H1 (cell line): ENCODE measurements around the gene TADA3. TPM values are rescaled to one million over a fixed set of nuclear protein-coding genes. Genes with fewer than 3 reads are reported as not detected.

Source experiments
- CTCF ChIA-PET: fragments of 300-600 bp; sonication (Branson Sonifier 250); formaldehyde crosslinking; loops from one replicate; lab custom pipeline; 2021; ENCODE audit not compliant: partially characterized antibody; lab: Charles Lee
- POLR2A ChIA-PET: fragments of 300-600 bp; sonication (Branson Sonifier 250); formaldehyde crosslinking; loops from one replicate; lab custom pipeline; 2021; ENCODE audit warnings: inconsistent platforms; ENCODE audit not compliant: partially characterized antibody; lab: Charles Lee
- DNase-seq, 2 experiments: peaks; one replicate each; pipeline versions ENCODE4 v3.0.0 to v3.0.0-alpha.2; 2010 to 2022; ENCODE audit warnings: low spot score in 2 of 2, low read depth in 1 of 2, mixed read lengths in 1 of 2
- FAIRE-seq: peaks from 2 replicates; lab custom pipeline; 2011; peaks lifted over from hg19 to GRCh38; lab: Jason Lieb, UNC
- H2AFZ ChIP-seq: 2 replicates; pipeline ENCODE4 v1.8.1; 2012; ENCODE audit warnings: low read length, inconsistent platforms
- H2AK5ac ChIP-seq: 2 replicates; pipeline ENCODE4 v1.6.1; 2013; ENCODE audit warnings: low read depth, low read length
- H2BK120ac ChIP-seq: replicated peaks from 2 replicates; pipeline ENCODE3; 2013; ENCODE audit warnings: low read depth, low read length, inconsistent platforms
- H2BK12ac ChIP-seq: 2 replicates; pipeline ENCODE4 v1.6.1; 2013; ENCODE audit warnings: low read depth, low read length
- H2BK15ac ChIP-seq: 2 replicates; pipeline ENCODE4 v1.6.1; 2013; ENCODE audit warnings: low read length
- H2BK20ac ChIP-seq: 2 replicates; pipeline ENCODE4 v1.6.1; 2013; ENCODE audit warnings: low read length
- H2BK5ac ChIP-seq: 2 replicates; pipeline ENCODE4 v1.6.1; 2013; ENCODE audit warnings: low read depth, low read length
- H3K14ac ChIP-seq: 2 replicates; pipeline ENCODE4 v1.6.1; 2013; ENCODE audit warnings: inconsistent platforms; ENCODE audit not compliant: insufficient read length
- H3K18ac ChIP-seq: 2 replicates; pipeline ENCODE4 v1.6.1; 2013; ENCODE audit warnings: low read length; ENCODE audit errors: extremely low read depth
- H3K23ac ChIP-seq: 2 replicates; pipeline ENCODE4 v1.6.1; 2013; ENCODE audit warnings: inconsistent platforms; ENCODE audit not compliant: insufficient read length
- H3K23me2 ChIP-seq: 2 replicates; pipeline ENCODE4 v1.6.1; 2013; ENCODE audit warnings: low read depth, low read length
- H3K27ac ChIP-seq: 2 replicates; pipeline ENCODE4 v1.6.1; 2011; ENCODE audit warnings: low read depth, low read length, inconsistent platforms
- H3K27me3 ChIP-seq, 4 experiments: replicated peaks in 1 of 4; 1 replicate in 1 of 4; 2 replicates in 3 of 4; pipeline versions ENCODE4 v1.6.1 to v1.8.1; 2011 to 2013; ENCODE audit warnings: low read length in 3 of 4, mild to moderate bottlenecking in 3 of 4, inconsistent platforms in 2 of 4, mixed read lengths in 2 of 4, moderate library complexity in 1 of 4; ENCODE audit not compliant: control insufficient read depth in 3 of 4, insufficient read depth in 3 of 4; ENCODE audit errors: extremely low read depth in 1 of 4
- H3K36me3 ChIP-seq, 4 experiments: 2 replicates each; pipeline versions ENCODE4 v1.6.1 to v1.8.1; 2011 to 2013; ENCODE audit warnings: mild to moderate bottlenecking in 4 of 4, low read length in 3 of 4, moderate library complexity in 2 of 4, control low read depth in 1 of 4, inconsistent platforms in 1 of 4; ENCODE audit not compliant: insufficient read depth in 4 of 4, control insufficient read depth in 2 of 4
- H3K4ac ChIP-seq: replicated peaks from 2 replicates; pipeline ENCODE3; 2013; ENCODE audit warnings: low read length, low read depth, mixed read lengths, inconsistent platforms; ENCODE audit not compliant: insufficient read length
- H3K4me1 ChIP-seq, 4 experiments: replicated peaks in 1 of 4; 1 replicate in 1 of 4; 2 replicates in 3 of 4; pipeline versions ENCODE4 v1.6.1 to v1.8.1; 2011 to 2013; ENCODE audit warnings: low read length in 3 of 4, inconsistent platforms in 2 of 4, mixed read lengths in 1 of 4; ENCODE audit not compliant: insufficient read depth in 4 of 4, control insufficient read depth in 3 of 4
- H3K4me2 ChIP-seq, 2 experiments: 2 replicates each; pipeline versions ENCODE4 v1.6.1 to v1.8.1; 2011 to 2013; ENCODE audit warnings: low read depth in 2 of 2, low read length in 2 of 2, control low read depth in 1 of 2, inconsistent platforms in 1 of 2, mild to moderate bottlenecking in 1 of 2; ENCODE audit not compliant: insufficient read depth in 1 of 2
- H3K4me3 ChIP-seq, 4 experiments: fragments of 200-600, 300-600 bp in 1 of 4; sonication (generic), shearing (Covaris generic), sonication (Bioruptor Twin) in 1 of 4; 2 replicates each; pipeline versions ENCODE4 v1.5.1 to v1.8.1; 2011 to 2016; ENCODE audit warnings: low read length in 4 of 4, low read depth in 3 of 4, control low read depth in 2 of 4, inconsistent platforms in 2 of 4, mild to moderate bottlenecking in 2 of 4, mixed read lengths in 1 of 4, moderate library complexity in 1 of 4; ENCODE audit not compliant: insufficient read depth in 2 of 4; ENCODE audit errors: extremely low read depth in 1 of 4
- H3K56ac ChIP-seq: replicated peaks from 2 replicates; pipeline ENCODE3; 2013; ENCODE audit warnings: low read depth, mild to moderate bottlenecking, mixed read lengths, low read length, inconsistent platforms; ENCODE audit not compliant: insufficient read length
- H3K79me1 ChIP-seq: 2 replicates; pipeline ENCODE4 v1.6.1; 2013; ENCODE audit warnings: low read depth, low read length, control low read depth
- H3K79me2 ChIP-seq, 2 experiments: 2 replicates each; pipeline versions ENCODE4 v1.6.1 to v1.8.1; 2012 to 2013; ENCODE audit warnings: low read length in 2 of 2, mild to moderate bottlenecking in 2 of 2, inconsistent platforms in 1 of 2; ENCODE audit not compliant: insufficient read depth in 2 of 2, control insufficient read depth in 1 of 2
- H3K9ac ChIP-seq, 4 experiments: replicated peaks in 1 of 4; 1 replicate in 1 of 4; 2 replicates in 3 of 4; pipeline versions ENCODE4 v1.6.1 to v1.8.1; 2011 to 2013; ENCODE audit warnings: low read depth in 3 of 4, low read length in 3 of 4, control low read depth in 2 of 4, mild to moderate bottlenecking in 2 of 4, moderate library complexity in 2 of 4, inconsistent platforms in 1 of 4; ENCODE audit errors: extremely low read depth in 1 of 4
- H3K9me3 ChIP-seq, 2 experiments: 2 replicates each; pipeline versions ENCODE4 v1.6.1 to v1.8.1; 2012 to 2013; ENCODE audit warnings: mild to moderate bottlenecking in 2 of 2, moderate library complexity in 2 of 2, control low read depth in 1 of 2, inconsistent platforms in 1 of 2, low read depth in 1 of 2, low read length in 1 of 2, mixed read lengths in 1 of 2; ENCODE audit not compliant: insufficient read depth in 2 of 2
- H4K20me1 ChIP-seq, 2 experiments: replicated peaks in 1 of 2; 2 replicates each; pipeline versions ENCODE3 to v1.8.1; 2011 to 2013; ENCODE audit warnings: inconsistent platforms in 2 of 2, low read length in 2 of 2, mild to moderate bottlenecking in 1 of 2; ENCODE audit not compliant: insufficient read depth in 2 of 2, control insufficient read depth in 1 of 2
- H4K5ac ChIP-seq: 2 replicates; pipeline ENCODE4 v1.6.1; 2013; ENCODE audit warnings: low read length, low read depth, mixed read lengths, inconsistent platforms; ENCODE audit not compliant: insufficient read length
- H4K8ac ChIP-seq: 2 replicates; pipeline ENCODE4 v1.8.0; 2013; ENCODE audit warnings: mild to moderate bottlenecking, moderate library complexity, low read length, inconsistent platforms; ENCODE audit not compliant: insufficient read depth; ENCODE audit errors: extremely low read depth
- H4K91ac ChIP-seq: replicated peaks from 2 replicates; pipeline ENCODE3; 2013; ENCODE audit warnings: low read length, mixed read lengths, inconsistent platforms; ENCODE audit not compliant: insufficient read length
- CREB1 ChIP-seq: IDR thresholded peaks from 2 replicates; pipeline ENCODE4 v1.6.1; 2012; ENCODE audit warnings: inconsistent platforms
- NRF1 ChIP-seq: IDR thresholded peaks from 2 replicates; pipeline ENCODE4 v1.6.1; 2011; ENCODE audit warnings: mild to moderate bottlenecking, low read depth, low read length, improper control_type of control experiment
- RNF2 ChIP-seq: fragments of 200-900, 300-1000 bp; sonication (generic); IDR thresholded peaks from 2 replicates; pipeline ENCODE4 v1.7.1; 2016; ENCODE audit warnings: borderline replicate concordance, low read depth, mild to moderate bottlenecking, antibody characterized with exemption, low read length; ENCODE audit not compliant: poor library complexity, severe bottlenecking; ENCODE audit errors: missing control alignments
- SIN3A ChIP-seq, 2 experiments: IDR thresholded peaks in 1 of 2; conservative IDR thresholded peaks in 1 of 2; 2 replicates each; pipeline ENCODE4 v1.6.1; 2011 to 2012; ENCODE audit warnings: low read length in 2 of 2, improper control_type of control experiment in 1 of 2, low read depth in 1 of 2, mild to moderate bottlenecking in 1 of 2
- SP2 ChIP-seq: IDR thresholded peaks from 2 replicates; pipeline ENCODE4 v1.6.1; 2012; ENCODE audit warnings: mild to moderate bottlenecking, low read length, inconsistent platforms
- TAF1 ChIP-seq: IDR thresholded peaks from 2 replicates; pipeline ENCODE4 v1.6.1; 2011; ENCODE audit warnings: mild to moderate bottlenecking, low read depth, low read length
- whole genome bisulfite sequencing, 2 experiments: shearing (Covaris generic) in 1 of 2; methylation state at CpG; one replicate each; pipeline versions ENCODE4 v1.1.6 to v1.1.7; 2013 to 2015; ENCODE audit warnings: low lambda C conversion rate in 2 of 2, mixed read lengths in 2 of 2, inconsistent platforms in 1 of 2, low coverage in 1 of 2, missing lambda C conversion rate in 1 of 2; ENCODE audit not compliant: insufficient replicate concordance in 2 of 2, insufficient coverage in 1 of 2, insufficient read length in 1 of 2; ENCODE audit errors: extremely low coverage in 1 of 2, missing lambda C conversion rate in 1 of 2; 5-methylcytosine and 5-hydroxymethylcytosine counted together
- polyA plus RNA-seq, 7 experiments: library from polyadenylated mRNA; depleted of rRNA in 3 of 7; stranded (reverse) in 5 of 7; unstranded in 2 of 7; fragments of >200 nt in 5 of 7; fragments of 200-250 nt in 2 of 7; gene quantifications; 1 replicate in 5 of 7; 2 replicates in 1 of 7; 4 replicates in 1 of 7; pipeline versions ENCODE4 v1.2.1 to v1.2.3, GENCODE V29; 2011 to 2013; ENCODE audit warnings: missing spikeins in 2 of 7, mixed read lengths in 2 of 7
- total RNA-seq: library from RNA; stranded (reverse); fragmentation: NEBNext Ultra II Directional; extraction: Animal tissue kit (Norgen Biotek cat#: 25700); gene quantifications from 2 replicates; pipeline ENCODE4 v1.2.1, GENCODE V29; 2021

TADA3 gene
- total and polyA plus RNA-seq, 2 of the 8 experiments (the other 6 are each of a cell fraction or from before 2014, with no cell fraction given), result 43.4 to 50.3 TPM

GRCh38 chr3:9783954-9784353, 8.3 kb downstream of the TADA3 start:
- no peak for DNase-seq

More at GRCh38 chr3:9783954-9784353, 8.3 kb downstream of the TADA3 start:
- Histone ChIP-seq H2BK120ac (no peak overlapping the region), H2BK15ac (no peak overlapping the region), H3K56ac (no peak overlapping the region), H3K23ac (no peak overlapping the region), H2BK20ac (no peak overlapping the region), H3K79me1 (no peaks in the 10 kb centered on the region), H4K8ac (no peak overlapping the region; the same call in 1 of the 2 replicates), H2BK5ac (no peak overlapping the region), H3K18ac (no peak overlapping the region), H3K4me3 (no peak overlapping the region), H3K9me3 (no peaks in the 10 kb centered on the region)
- WGBS, 2 experiments, result 96% methylated on average over 14 of the region's 14 CpGs; no CpG with 5 or more reads in 1 of the 2 experiments
- POLR2A ChIA-PET, result interaction anchor here (0.5 to 2.4 kb wide), 5 partner anchors 9 to 167 kb away, joined by 3 to 10 read pairs (median 4); partner anchors contain the start of genes ARPC4 and TADA3
- TF ChIP-seq NRF1 (no peak), SP2 (no peak), CREB1 (no peak), SIN3A (conservative IDR thresholded peaks at IDR 0.05 in 1 of 2, IDR thresholded peaks at IDR 0.05 in 1 of 2; ENCODE audit: low read depth in 1 of 2, low read length in 2 of 2) (no peak), TAF1 (no peak), RNF2 (no peak)
- TF ChIP-seq, all 59 proteins: peak for 0
- no peak overlapping the region for H4K5ac ChIP-seq
- no peak overlapping the region for H4K91ac ChIP-seq
- no peaks in the 10 kb centered on the region for H3K23me2 ChIP-seq
- H2AK5ac ChIP-seq, result no peak overlapping the region
- H3K4me1 ChIP-seq, result no peaks in the 10 kb centered on the region
- no peak overlapping the region for H3K14ac ChIP-seq
- no peak overlapping the region for H3K4ac ChIP-seq
- CTCF ChIA-PET, result interaction anchor here (0.7 to 1.3 kb wide), 3 partner anchors 10 to 686 kb away, joined by 3 to 4 read pairs (median 3); no protein-coding TSS in a partner anchor
- no peak overlapping the region; a peak in 2 of 7 replicates for H3K9ac ChIP-seq
- no peaks in the 10 kb centered on the region for H3K79me2 ChIP-seq
- H2AFZ ChIP-seq, result no peak overlapping the region
- peaks cover 0 to 1% of the 10 kb centered on the region in 2 experiments for H4K20me1 ChIP-seq
- H3K27ac ChIP-seq, result no peak overlapping the region
- FAIRE-seq, result no peak
- no peak overlapping the region for H3K4me2 ChIP-seq
- no peaks in the 10 kb centered on the region for H3K27me3 ChIP-seq
- H3K36me3 ChIP-seq, result peaks cover 4 to 49% (median 28%) of the 10 kb centered on the region in 4 experiments
- H2BK12ac ChIP-seq, result no peak overlapping the region
